Peyer's patch (tissue), 4 donors: ENCODE results near the gene PINLYP. TPM values are rescaled to one million over a fixed set of nuclear protein-coding genes. Genes with fewer than 3 reads are reported as not detected.
A peak's percentile ranks its signal among the peaks of the same experiment; 100 is the strongest.

ENCODE experiments used
- DNase-seq, 3 donors: peaks; one replicate each; pipeline ENCODE4 v3.0.0-alpha.2; 2017 to 2019
- H3K27ac ChIP-seq, 4 donors: fragments of 200-600 bp; sonication (generic); one replicate each; pipeline ENCODE4 v1.5.1; 2016 to 2019
- H3K27me3 ChIP-seq, 2 donors: fragments of 200-600 bp; sonication (generic); one replicate each; pipeline ENCODE4 v1.5.1; 2019
- H3K36me3 ChIP-seq, 3 donors: fragments of 200-600 bp; sonication (generic); one replicate each; pipeline ENCODE4 v1.5.1; 2016 to 2019
- H3K4me1 ChIP-seq, 4 donors: fragments of 200-600 bp; sonication (generic); one replicate each; pipeline ENCODE4 v1.5.1; 2016 to 2019
- H3K4me3 ChIP-seq, 4 donors: fragments of 200-600 bp; sonication (generic); 1 replicate in 3 of 4; 2 replicates in 1 of 4; pipeline ENCODE4 v1.5.1; 2016 to 2019; ENCODE audit warnings: mild to moderate bottlenecking in 1 of 4
- H3K9me3 ChIP-seq, 4 donors: fragments of 200-600 bp; sonication (generic); one replicate each; pipeline ENCODE4 v1.5.1; 2016 to 2019; ENCODE audit warnings: mild to moderate bottlenecking in 1 of 4
- POLR2A ChIP-seq, 2 donors: fragments of 450-650 bp; IDR thresholded peaks; one replicate each; pipeline ENCODE4 v1.5.1; 2017; ENCODE audit warnings: antibody characterized with exemption in 2 of 2, mild to moderate bottlenecking in 2 of 2, moderate library complexity in 2 of 2
- total RNA-seq, 4 donors: library from RNA; depleted of rRNA; stranded (reverse); fragments of >200 nt; gene quantifications; one replicate each; pipeline ENCODE4 v1.1.0, GENCODE V29; 2016
- TF ChIP-seq, protein P1 (sequence below), 6 experiments: fragments of 450-650 bp in 4 of 6; fragments of 200-600 bp in 2 of 6; sonication (generic) in 1 of 6; IDR thresholded peaks; one replicate each; pipeline ENCODE4 v1.5.1; 2017 to 2019; ENCODE audit warnings: antibody characterized with exemption in 6 of 6, mild to moderate bottlenecking in 3 of 6, moderate library complexity in 1 of 6

The PINLYP gene
- total RNA-seq, 4 donors from 2014 or later, result 1.9 to 6.6 (median 2.8) TPM; not detected in 1

DNA sequence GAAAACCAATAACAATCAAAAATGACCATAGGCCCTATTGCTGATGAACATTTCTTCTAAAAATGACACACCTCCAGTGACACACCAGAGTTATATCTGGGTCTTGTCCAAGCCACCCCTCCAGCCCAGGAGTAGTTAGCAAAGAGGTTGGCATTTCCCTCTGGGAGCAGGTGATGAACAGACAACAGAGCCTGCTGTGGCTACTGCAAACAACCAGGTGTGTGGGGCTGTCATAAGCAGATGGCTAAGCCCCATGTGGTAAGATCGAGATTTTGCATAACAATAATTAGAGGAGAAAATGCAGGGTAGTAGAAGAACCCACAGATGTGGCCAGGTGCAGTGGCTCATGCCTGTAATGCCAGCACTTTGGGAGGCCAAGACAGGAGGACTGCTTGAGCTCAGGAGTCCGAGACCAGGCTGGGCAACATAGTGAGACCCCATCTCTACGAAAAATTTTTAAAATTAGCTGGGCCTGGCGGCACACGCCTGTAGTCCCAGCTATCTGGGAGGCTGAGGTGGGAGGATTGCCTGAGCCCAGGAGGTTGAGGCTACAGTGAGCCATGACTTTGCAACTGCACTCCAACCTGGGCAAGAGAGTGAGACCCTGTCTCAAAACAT is 5.3 kb upstream of the PINLYP start:
- no peak overlapping the region for H3K27ac ChIP-seq
- TF ChIP-seq, protein P1, sequence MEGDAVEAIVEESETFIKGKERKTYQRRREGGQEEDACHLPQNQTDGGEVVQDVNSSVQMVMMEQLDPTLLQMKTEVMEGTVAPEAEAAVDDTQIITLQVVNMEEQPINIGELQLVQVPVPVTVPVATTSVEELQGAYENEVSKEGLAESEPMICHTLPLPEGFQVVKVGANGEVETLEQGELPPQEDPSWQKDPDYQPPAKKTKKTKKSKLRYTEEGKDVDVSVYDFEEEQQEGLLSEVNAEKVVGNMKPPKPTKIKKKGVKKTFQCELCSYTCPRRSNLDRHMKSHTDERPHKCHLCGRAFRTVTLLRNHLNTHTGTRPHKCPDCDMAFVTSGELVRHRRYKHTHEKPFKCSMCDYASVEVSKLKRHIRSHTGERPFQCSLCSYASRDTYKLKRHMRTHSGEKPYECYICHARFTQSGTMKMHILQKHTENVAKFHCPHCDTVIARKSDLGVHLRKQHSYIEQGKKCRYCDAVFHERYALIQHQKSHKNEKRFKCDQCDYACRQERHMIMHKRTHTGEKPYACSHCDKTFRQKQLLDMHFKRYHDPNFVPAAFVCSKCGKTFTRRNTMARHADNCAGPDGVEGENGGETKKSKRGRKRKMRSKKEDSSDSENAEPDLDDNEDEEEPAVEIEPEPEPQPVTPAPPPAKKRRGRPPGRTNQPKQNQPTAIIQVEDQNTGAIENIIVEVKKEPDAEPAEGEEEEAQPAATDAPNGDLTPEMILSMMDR (IDR thresholded peaks at IDR 0.05), result no peak
- no peak for TF ChIP-seq POLR2A (IDR thresholded peaks at IDR 0.05)
- H3K9me3 ChIP-seq, result no peaks in the 10 kb centered on the region
- H3K4me3 ChIP-seq, result no peak overlapping the region
- no peak for DNase-seq
- no peaks in the 10 kb centered on the region for H3K36me3 ChIP-seq
- no peaks in the 10 kb centered on the region for H3K27me3 ChIP-seq
- H3K4me1 ChIP-seq, result peaks cover 0 to 7% (median 6%) of the 10 kb centered on the region in 4 donors

DNA sequence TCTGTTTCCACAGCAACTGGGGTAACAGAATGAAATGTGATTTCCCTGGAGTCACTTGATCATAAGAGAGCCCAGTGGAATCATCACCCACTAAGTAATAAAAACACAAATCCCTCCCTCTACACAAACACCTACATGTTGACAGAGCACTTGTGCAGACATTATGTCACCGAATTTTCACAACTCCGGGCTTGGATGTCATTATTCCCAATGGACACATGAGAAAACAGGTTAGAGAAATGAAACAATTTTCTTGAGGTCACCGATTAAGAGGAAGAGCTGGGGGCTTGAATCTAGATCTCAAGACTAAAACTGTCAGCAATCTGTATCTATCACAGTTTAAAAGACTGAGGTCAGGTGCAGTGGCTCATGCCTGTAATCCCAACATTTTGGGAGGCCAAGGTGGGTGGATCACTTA is 3.4 kb upstream of the PINLYP start:
- Histone ChIP-seq H3K36me3 (no peaks in the 10 kb centered on the region), H3K9me3 (no peaks in the 10 kb centered on the region), H3K4me1 (peaks cover 0 to 12% (median 9%) of the 10 kb centered on the region in 4 donors), H3K4me3 (no peak overlapping the region), H3K27me3 (no peaks in the 10 kb centered on the region), H3K27ac (no peak overlapping the region)
- TF ChIP-seq, protein P1 (IDR thresholded peaks at IDR 0.05), result no peak
- TF ChIP-seq POLR2A (IDR thresholded peaks at IDR 0.05), result no peak
- no peak for DNase-seq

DNA sequence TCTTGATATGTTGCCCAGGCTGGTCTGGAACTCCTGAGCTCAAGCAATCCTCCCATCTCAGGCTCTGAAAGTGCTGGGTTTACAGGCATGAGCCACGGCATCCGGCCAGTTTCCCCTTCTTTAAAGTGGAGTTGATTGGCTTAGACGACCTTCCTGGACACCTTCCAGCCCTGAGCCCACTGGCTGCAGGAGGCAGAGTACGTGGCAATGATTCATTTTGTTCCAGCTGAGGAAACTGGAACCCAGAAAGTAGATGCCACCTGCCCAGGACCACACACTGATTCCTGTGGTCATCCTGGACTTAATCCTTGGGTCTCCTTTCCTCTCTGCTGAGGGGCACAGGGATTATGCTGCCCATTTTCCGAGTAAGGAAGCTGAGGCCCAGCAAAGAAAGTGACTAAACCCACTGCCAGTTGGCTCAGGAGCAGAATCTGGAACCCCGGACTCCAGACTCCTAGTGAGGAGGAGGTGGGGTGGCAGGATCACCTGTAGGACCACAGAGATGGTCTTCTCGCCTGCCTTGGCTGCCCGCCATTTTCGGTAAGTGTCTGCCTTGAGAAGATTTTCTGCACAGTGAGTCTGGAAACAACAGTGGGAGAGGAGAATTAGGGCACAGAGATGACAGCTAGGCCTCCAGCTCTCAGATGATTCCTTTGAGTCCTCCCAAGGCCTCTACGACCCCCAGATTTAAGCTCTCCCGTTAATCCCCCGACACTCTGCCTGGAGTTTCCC is 1.0 kb upstream of the PINLYP start:
- peak overlapping the region; percentile 57 to 87 (median 73) for H3K4me3 ChIP-seq
- H3K4me1 ChIP-seq, result peaks cover 0 to 12% (median 9%) of the 10 kb centered on the region in 4 donors
- no peaks in the 10 kb centered on the region for H3K9me3 ChIP-seq
- H3K36me3 ChIP-seq, result no peaks in the 10 kb centered on the region
- H3K27me3 ChIP-seq, result no peaks in the 10 kb centered on the region
- no peak for DNase-seq
- TF ChIP-seq, protein P1 (IDR thresholded peaks at IDR 0.05), result no peak
- no peak for TF ChIP-seq POLR2A (IDR thresholded peaks at IDR 0.05)
- peak overlapping the region; percentile 72 to 83 (median 80) for H3K27ac ChIP-seq

DNA sequence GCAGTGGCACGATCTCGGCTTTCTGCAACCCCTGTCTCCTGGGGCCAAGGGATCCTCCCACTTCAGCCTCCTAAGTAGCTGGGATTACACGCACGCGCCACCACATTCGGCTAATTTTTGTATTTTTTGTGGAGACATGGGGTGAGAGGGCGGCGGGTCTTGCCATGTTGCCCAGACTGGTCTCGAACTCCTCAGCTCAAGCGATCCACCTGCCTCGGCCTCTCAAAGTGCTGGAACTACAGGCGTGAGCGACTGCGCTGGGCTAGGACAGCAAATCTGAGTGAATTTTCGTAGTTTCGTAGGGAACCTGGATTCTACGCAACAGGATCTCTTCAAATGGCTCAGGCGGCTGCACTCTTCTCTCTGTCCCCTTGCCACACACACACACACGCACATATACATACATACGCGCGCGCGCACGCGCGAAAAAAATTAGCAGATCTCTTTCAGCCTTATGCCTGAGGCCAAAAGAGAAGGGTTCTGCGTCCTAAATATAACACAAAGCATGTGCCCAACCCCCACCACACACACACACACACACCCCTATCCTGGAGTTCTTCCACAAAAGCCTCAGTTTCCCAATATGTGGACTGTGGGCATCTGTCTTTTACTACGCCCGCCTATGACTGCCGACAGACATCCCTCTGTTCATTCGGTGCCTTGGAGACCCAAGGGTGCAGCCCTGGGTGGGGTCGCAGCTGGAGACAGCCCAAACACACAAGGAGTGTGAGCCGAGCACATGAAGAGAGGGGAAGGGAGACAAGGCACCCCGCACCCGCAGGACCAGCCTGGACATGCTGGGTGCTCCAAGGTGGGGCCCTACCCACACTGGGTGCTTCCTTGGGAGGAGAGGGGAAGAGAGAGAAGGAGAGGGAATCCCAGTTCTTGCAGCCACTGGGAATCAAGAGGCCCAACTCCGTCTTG is 616 bp downstream of the PINLYP start:
- peak overlapping the region; percentile 57 to 87 (median 73) for H3K4me3 ChIP-seq
- no peak for TF ChIP-seq POLR2A (IDR thresholded peaks at IDR 0.05)
- TF ChIP-seq, protein P1 (IDR thresholded peaks at IDR 0.05), result no peak
- no peaks in the 10 kb centered on the region for H3K9me3 ChIP-seq
- peak overlapping the region in 3 of 4 donors; percentile 22 to 81 (median 62) for H3K27ac ChIP-seq
- no peaks in the 10 kb centered on the region for H3K27me3 ChIP-seq
- peak in 1 of 3 donors; percentile 54 for DNase-seq
- no peaks in the 10 kb centered on the region for H3K36me3 ChIP-seq
- H3K4me1 ChIP-seq, result peaks cover 0 to 12% (median 9%) of the 10 kb centered on the region in 4 donors

DNA sequence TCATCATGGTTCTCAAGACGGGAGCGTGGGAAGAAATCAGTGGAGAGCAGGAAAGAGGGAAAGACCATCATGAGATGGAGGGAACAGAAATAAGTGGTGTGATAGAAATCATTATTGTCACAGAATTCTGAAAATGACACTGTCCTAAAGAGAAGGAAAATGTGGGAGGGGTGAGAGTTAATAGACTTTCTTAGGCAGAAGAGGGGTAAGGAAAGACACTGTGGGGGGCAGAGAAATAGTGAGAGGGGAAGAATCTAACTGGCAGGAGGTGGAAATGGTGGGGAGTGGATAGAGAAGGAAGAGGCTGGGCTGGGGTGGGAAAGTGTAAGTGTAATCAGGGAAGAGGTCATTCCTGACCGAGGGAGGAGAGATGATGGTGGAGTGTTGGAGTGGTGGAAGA is 3.2 kb downstream of the PINLYP start:
- Histone ChIP-seq H3K36me3 (no peaks in the 10 kb centered on the region), H3K27ac (no peak overlapping the region), H3K4me1 (peaks cover 0 to 12% (median 9%) of the 10 kb centered on the region in 4 donors), H3K4me3 (no peak overlapping the region), H3K27me3 (no peaks in the 10 kb centered on the region), H3K9me3 (no peaks in the 10 kb centered on the region)
- no peak for TF ChIP-seq POLR2A (IDR thresholded peaks at IDR 0.05)
- TF ChIP-seq, protein P1 (IDR thresholded peaks at IDR 0.05), result no peak
- no peak for DNase-seq
